D721Med (cell line): ENCODE data around the gene PIK3CD.
"Not testable (repeated sequence)": the region's sequence is repeated elsewhere in the genome, so short reads cannot be mapped to it uniquely, and the experiment has no call there.

Experiments used
- DNase-seq: peaks from one replicate; pipeline ENCODE4 v3.0.0; 2011; ENCODE audit warnings: low spot score; ENCODE audit not compliant: insufficient read length
- FAIRE-seq: peaks from 2 replicates; lab custom pipeline; 2011; peaks lifted over from hg19 to GRCh38; lab: Jason Lieb, UNC
- CTCF ChIP-seq: IDR thresholded peaks from 2 replicates; pipeline ENCODE4 v1.5.1; 2012; ENCODE audit warnings: mild to moderate bottlenecking, control low read depth; ENCODE audit not compliant: insufficient read depth; ENCODE audit errors: missing control alignments

The PIK3CD gene

GRCh38 chr1:9670085-9670484 is 18.6 kb downstream of the PIK3CD start:
- TF ChIP-seq CTCF, result no peak
- DNase-seq, result no peak
- FAIRE-seq, result no peak

GRCh38 chr1:9671377-9672140 is 20.0 kb downstream of the PIK3CD start:
- TF ChIP-seq CTCF, result no peak
- DNase-seq, result no peak
- no peak for FAIRE-seq

- FAIRE-seq (no peak), DNase-seq (no peak)
- no peak for TF ChIP-seq CTCF
Observed at GRCh38 chr1:9672444-9672843, 20.9 kb downstream of the PIK3CD start.

- no peak for TF ChIP-seq CTCF
Observed at GRCh38 chr1:9675393-9675792, 23.9 kb downstream of the PIK3CD start.

GRCh38 chr1:9676128-9676527 is 24.6 kb downstream of the PIK3CD start:
- FAIRE-seq, DNase-seq: not testable (repeated sequence)

More at GRCh38 chr1:9675393-9675792, 23.9 kb downstream of the PIK3CD start:
- no peak for DNase-seq
- no peak for FAIRE-seq

GRCh38 chr1:9676815-9677393 is 25.4 kb downstream of the PIK3CD start:
- no peak for FAIRE-seq
- TF ChIP-seq CTCF, result no peak

GRCh38 chr1:9680091-9680490 is 28.6 kb downstream of the PIK3CD start:
- no peak for DNase-seq
- no peak for FAIRE-seq
- TF ChIP-seq CTCF, result no peak

More at GRCh38 chr1:9676815-9677393, 25.4 kb downstream of the PIK3CD start:
- DNase-seq, result no peak
